Activated CD4-positive, alpha-beta T cell treated with anti-CD3 and anti-CD28 coated beads, Interleukin-2, amount 10 ng/mL, durations not matched to agents 7 days and 5 days (primary cell): Measurements from ENCODE around the gene SDR39U1. TPM values are rescaled to one million over a fixed set of nuclear protein-coding genes. Genes with fewer than 3 reads are reported as not detected.
A peak's percentile ranks its signal among the peaks of the same experiment; 100 is the strongest.

ENCODE experiments used
- CTCF ChIA-PET: fragments of 350-600 bp; sonication (Branson Sonifier 250); formaldehyde crosslinking; loops from one replicate; lab custom pipeline; 2021; ENCODE audit warnings: antibody characterized with exemption; lab: Charles Lee
- POLR2A ChIA-PET: fragments of 350-600 bp; sonication (Branson Sonifier 250); formaldehyde crosslinking; loops from one replicate; lab custom pipeline; 2021; ENCODE audit warnings: antibody characterized with exemption; lab: Charles Lee
- DNase-seq: peaks from one replicate; pipeline ENCODE4 v3.0.0-alpha.2; 2020
- H3K27ac Mint-ChIP-seq: one replicate; pipeline ENCODE4 v1.8.0; 2021; ENCODE audit warnings: mild to moderate bottlenecking, moderate library complexity, mixed read lengths
- H3K27me3 Mint-ChIP-seq: one replicate; pipeline ENCODE4 v1.8.0; 2021; ENCODE audit warnings: mixed read lengths
- H3K36me3 Mint-ChIP-seq: one replicate; pipeline ENCODE4 v1.8.0; 2021; ENCODE audit warnings: low read depth, mixed read lengths
- H3K4me1 Mint-ChIP-seq: one replicate; pipeline ENCODE4 v1.8.0; 2021; ENCODE audit warnings: mixed read lengths
- H3K4me3 Mint-ChIP-seq: one replicate; pipeline ENCODE4 v1.8.0; 2021; ENCODE audit warnings: mild to moderate bottlenecking, moderate library complexity, mixed read lengths
- H3K9me3 Mint-ChIP-seq: one replicate; pipeline ENCODE4 v1.8.0; 2021; ENCODE audit warnings: mixed read lengths
- total RNA-seq, 2 experiments: library from RNA; stranded (reverse); gene quantifications; one replicate each; pipeline ENCODE4 v1.2.3, GENCODE V29; 2021

Gene SDR39U1
- total RNA-seq, 2 experiments from 2014 or later: 52.8 to 54.9 TPM

DNA sequence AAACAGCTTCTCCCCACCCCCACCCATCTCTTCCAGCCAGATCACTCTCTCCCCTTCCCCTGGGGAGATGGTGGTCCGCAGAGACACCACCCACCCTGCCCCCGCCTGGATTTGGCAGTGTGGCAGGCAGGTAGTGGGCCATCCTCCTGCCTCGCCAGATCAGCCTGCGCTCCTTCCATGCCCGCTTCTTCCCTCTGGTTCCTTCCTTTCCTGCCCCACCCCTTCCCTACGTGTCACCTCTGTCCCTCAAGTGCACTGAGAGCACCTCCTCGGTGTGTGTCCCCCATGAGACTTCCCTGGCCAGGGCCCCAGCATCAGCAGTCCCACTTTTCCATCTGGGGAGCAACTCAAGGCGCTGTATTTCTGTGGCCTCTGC is 43.1 kb downstream of the SDR39U1 start:
- H3K36me3 Mint-ChIP-seq: no peaks in the 10 kb centered on the region
- H3K27ac Mint-ChIP-seq: no peak overlapping the region
- peaks cover 44% of the 10 kb centered on the region for H3K27me3 Mint-ChIP-seq
- POLR2A ChIA-PET: no interaction called here
- H3K9me3 Mint-ChIP-seq: no peaks in the 10 kb centered on the region
- no peak for DNase-seq
- CTCF ChIA-PET: interaction anchor here (0.6 to 1.4 kb wide), 4 partner anchors 31 to 66 kb away, joined by 3 to 6 read pairs (median 4); partner anchors contain the start of genes KHNYN and SDR39U1
- H3K4me3 Mint-ChIP-seq: peak overlapping the region; percentile 30
- H3K4me1 Mint-ChIP-seq: peaks cover 6% of the 10 kb centered on the region

DNA sequence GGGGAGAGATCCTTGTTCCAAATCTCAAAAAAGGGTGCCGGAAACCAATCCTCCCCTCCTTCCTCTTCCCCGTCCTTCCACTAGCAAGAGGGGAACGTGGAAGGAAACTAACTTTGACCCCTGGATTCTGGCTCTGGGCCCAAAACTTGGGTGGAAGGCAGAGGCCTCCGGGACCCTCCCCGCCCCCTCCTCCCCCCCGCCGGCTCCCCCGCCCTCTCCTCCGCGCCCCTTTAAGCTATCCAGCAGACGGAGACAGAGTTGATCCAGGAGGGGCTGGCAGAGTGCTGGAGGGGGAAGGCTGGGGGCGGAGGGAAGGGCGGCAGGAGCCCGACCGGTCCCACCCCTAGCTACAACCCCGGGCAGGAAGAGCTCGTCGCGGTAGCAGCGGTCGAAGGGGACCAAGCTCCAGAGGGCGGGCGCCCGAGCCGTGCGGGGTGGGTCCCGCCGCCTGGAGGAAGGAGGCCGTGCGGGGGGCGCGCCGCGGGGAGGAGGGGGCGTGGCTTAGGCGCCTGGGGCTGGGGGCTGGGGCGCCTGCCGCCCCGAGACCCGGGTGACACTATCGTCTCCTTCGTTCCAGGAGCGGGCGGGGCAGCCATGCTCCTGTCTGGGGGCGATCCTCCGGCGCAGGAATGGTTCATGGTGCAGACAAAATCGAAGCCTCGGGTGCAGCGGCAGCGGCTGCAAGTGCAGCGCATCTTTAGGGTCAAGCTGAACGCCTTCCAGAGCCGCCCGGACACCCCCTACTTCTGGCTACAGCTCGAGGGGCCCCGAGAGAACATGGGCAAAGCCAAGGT is 43.7 kb downstream of the SDR39U1 start, which contains the start of gene NYNRIN:
Gene NYNRIN, plus strand, starts transcription at position 351 of the 794 bp plus-strand sequence. Its CDS starts 244 bp downstream, at position 595.
- H3K9me3 Mint-ChIP-seq: no peaks in the 10 kb centered on the region
- peak; percentile 36 for DNase-seq
- no peaks in the 10 kb centered on the region for H3K36me3 Mint-ChIP-seq
- H3K4me1 Mint-ChIP-seq: peaks cover 6% of the 10 kb centered on the region
- H3K27me3 Mint-ChIP-seq: peaks cover 40% of the 10 kb centered on the region
- CTCF ChIA-PET: interaction anchor here (0.6 to 1.4 kb wide), 4 partner anchors 31 to 65 kb away, joined by 3 to 6 read pairs (median 4); partner anchors contain the start of genes KHNYN and SDR39U1
- no peak within 1 kb of the TSS for H3K27ac Mint-ChIP-seq
- POLR2A ChIA-PET: no interaction called here
- H3K4me3 Mint-ChIP-seq: peak within 1 kb of the TSS; percentile 30

DNA sequence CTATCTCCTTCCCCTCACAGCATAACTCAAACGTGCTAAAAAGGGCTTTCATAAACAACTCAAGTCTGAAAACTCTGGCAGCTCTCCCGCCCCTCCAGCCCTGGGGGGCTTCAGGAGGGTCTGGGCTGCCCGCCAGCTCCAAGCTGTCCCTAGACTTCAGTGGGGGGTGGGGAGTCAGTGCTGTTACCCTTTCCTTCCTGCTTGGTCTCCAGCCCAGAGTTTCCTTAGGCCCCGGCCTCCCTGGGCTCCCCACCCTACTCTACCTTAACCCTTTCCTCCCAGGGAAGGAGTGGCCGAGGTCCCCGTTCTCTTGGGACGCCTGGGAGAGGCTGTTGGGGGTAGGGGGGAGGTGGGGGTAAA is 44.3 kb downstream of the SDR39U1 start:
- Mint-ChIP-seq H3K4me3 (no peak overlapping the region), H3K9me3 (no peaks in the 10 kb centered on the region), H3K27me3 (peaks cover 40% of the 10 kb centered on the region), H3K27ac (no peak overlapping the region), H3K4me1 (peaks cover 6% of the 10 kb centered on the region), H3K36me3 (no peaks in the 10 kb centered on the region)
- CTCF ChIA-PET: interaction anchor here (1.1 to 1.4 kb wide), 3 partner anchors 32 to 65 kb away, joined by 3 to 6 read pairs (median 3); partner anchors contain the start of gene KHNYN
- POLR2A ChIA-PET: no interaction called here
- no peak for DNase-seq

DNA sequence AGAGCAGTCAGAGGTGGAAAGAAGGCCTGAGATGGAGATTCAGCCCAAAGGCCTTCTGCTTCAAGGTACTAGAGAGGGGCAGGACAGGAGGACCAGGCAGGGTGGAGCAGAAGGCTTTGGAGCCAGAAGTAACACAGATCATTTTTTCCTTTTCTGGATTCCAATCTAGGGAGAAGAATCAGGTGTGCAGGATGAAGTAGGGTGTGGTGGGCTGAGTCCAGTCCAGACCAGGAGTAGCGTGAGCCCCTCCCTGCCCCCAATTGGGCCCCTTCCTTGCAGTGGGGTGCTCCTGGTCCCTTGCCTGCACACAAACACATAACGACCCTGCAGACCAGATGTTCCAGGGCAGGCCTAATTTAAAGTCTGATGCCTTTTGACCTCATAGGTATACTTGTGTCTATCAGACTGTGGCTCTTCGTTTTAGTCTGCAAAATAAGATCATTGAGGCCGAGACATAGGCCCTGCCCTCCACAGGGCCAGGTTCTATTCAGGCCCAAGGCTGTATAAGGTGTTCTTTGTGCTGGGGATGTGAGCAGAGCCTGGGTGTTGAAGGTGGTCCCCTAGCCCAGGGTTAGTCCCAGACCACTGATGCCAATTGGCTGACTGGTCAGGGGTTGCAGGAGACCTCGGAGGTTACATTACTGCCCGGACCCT is 44.8 kb downstream of the SDR39U1 start:
- ChIA-PET CTCF (interaction anchor here (1.1 to 1.7 kb wide), 5 partner anchors 9 to 64 kb away, joined by 3 to 6 read pairs (median 3); no protein-coding TSS in a partner anchor), POLR2A (no interaction called here)
- Mint-ChIP-seq H3K27ac (no peak overlapping the region), H3K4me1 (peaks cover 6% of the 10 kb centered on the region), H3K27me3 (peaks cover 36% of the 10 kb centered on the region), H3K9me3 (no peaks in the 10 kb centered on the region), H3K4me3 (no peak overlapping the region), H3K36me3 (no peaks in the 10 kb centered on the region)
- no peak for DNase-seq

DNA sequence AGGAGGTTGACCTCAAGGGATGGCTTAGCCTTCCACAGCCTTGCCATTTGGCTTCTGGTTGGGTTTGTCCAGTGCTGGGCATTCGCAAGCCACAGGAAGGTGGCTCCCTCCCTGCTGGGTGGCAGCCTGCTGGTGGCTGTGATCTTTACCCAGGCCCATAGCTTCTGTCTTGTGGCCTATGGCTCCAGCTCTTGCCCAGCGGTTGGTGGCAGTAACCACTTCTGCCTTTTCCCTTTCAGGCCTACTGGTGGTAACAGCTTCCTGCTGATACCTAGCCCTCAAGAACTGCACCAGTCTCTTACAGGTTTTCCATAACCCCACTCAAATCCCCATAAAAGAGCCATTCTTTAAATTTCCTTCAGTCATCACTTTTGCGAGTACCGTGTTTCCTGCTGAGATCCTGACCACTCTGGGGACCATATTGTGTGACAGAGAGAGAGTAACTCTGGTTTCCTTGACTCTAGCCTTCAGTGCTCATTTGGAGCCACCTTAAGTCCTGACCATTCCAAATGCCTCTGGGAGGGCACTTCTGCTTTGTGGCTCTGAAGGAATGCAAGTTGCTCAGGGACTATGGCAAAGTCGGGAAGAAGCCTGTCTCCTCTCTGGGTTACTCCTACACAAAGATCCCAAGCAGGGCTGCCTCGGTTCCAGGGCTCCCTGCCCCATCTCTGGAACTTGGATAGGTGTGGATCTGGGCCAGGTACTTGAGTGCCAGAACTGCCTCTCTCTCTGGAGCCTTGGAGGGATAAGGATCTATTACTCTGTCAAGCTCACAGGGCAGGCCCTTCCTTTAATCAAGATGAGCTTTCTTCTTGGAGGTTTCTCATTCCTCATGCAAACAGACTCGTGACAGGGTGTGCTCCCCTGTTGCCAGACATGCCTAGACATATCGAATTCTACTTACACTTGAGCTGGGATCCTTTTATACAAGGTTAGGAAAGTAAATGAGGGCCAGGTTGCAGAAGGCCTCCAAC is 46.7 kb downstream of the SDR39U1 start:
- H3K27ac Mint-ChIP-seq: no peak overlapping the region
- H3K4me3 Mint-ChIP-seq: no peak overlapping the region
- ChIA-PET CTCF (interaction anchor here (1.0 to 1.7 kb wide), 5 partner anchors 8 to 62 kb away, joined by 3 to 6 read pairs (median 4); no protein-coding TSS in a partner anchor), POLR2A (no interaction called here)
- no peaks in the 10 kb centered on the region for H3K36me3 Mint-ChIP-seq
- DNase-seq: no peak
- peaks cover 36% of the 10 kb centered on the region for H3K27me3 Mint-ChIP-seq
- H3K4me1 Mint-ChIP-seq: peaks cover 6% of the 10 kb centered on the region
- no peaks in the 10 kb centered on the region for H3K9me3 Mint-ChIP-seq

DNA sequence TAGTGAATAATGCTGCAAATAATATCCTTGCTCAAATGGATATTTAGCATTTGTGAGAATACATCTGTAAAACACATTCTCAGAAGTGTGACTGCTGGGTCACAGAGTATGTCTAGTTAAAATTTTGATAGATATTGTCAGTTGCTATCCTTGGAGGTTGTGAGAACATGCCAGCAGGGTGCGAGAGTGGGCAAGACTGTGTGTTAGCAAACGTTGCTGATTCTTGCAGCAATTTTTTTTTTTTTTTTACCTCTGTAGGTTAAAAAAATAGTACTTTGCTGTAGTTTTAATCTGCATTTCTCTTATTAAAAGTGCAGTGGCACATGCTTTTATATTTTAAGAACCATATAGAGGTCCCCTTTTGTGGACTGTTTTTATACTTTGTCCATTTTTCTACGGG is 48.3 kb downstream of the SDR39U1 start:
- DNase-seq: no peak
- H3K27me3 Mint-ChIP-seq: peaks cover 35% of the 10 kb centered on the region
- no peaks in the 10 kb centered on the region for H3K36me3 Mint-ChIP-seq
- no peak overlapping the region for H3K4me3 Mint-ChIP-seq
- H3K27ac Mint-ChIP-seq: no peak overlapping the region
- POLR2A ChIA-PET: no interaction called here
- CTCF ChIA-PET: no interaction called here
- H3K9me3 Mint-ChIP-seq: no peaks in the 10 kb centered on the region
- H3K4me1 Mint-ChIP-seq: peaks cover 2% of the 10 kb centered on the region

DNA sequence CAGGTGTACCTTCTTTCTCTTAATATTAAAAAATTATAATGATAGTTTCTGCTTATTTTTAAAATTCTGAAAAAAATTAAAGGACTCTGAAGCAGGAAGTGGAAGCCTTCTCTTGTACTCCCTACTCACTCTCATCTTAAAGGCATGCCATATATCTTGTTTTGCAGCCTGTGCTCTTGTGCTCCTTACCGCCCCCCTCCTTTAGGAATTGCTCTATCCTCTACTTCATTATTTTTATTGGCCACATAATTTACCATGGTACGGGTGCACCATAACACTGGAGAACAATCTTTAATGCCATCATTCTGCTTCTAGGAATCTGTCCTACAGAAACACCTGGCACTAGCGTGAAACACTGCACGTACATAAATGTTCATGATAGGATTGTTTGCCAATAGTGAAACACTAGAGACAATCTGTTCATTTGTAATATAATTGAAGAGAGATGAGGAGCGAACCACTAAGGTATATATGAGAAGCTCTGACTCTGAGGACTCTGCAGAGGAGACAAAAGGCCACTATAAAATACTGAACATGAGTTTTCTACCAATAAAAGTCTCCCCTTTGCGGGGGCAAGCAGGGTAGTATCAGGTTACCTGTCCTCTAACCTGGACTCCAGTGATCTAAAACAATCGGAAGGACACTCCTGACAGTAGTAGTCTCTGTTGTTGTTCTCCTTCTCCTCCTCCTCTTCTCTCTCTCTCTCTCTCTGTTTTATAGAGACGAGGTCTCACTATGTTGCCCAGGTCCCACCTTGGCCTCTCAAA is 50.1 kb downstream of the SDR39U1 start:
- CTCF ChIA-PET: no interaction called here
- no peak for DNase-seq
- no peak overlapping the region for H3K27ac Mint-ChIP-seq

DNA sequence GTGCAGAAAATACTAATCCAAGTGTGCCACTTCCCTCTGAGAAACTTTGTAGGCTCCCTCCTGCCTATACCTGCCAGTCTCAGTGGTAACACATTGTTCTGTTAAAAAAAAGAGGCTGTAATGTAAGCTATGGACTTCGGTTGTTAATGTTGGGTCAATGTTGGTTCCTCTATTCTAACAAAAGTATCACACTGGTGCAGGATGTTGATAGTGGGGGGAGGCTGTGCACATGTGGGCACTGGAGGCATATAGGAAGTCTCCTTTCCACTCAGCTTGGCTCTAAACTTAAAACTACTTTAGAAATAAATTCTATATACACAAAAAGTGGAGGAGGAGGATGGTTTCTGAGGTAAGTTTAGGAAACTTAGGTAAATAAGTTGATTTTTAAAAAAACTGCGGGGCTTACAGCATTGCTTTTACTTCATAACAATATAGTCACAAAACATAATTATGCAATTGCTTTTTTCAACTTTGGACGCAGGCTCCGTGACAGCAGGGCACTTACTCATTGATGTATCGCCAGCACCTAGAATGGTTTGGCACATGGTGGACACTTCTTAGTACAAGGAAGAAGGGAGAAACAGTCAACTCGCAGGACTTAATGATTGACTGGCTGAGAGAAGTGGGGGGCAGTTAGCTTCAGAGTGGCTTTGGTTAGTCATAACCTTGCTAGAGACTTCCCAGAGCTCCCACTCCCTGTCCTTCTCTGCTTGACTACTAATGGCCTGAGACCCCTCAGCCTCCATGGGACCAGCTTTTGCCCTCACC is 51.7 kb downstream of the SDR39U1 start:
- H3K9me3 Mint-ChIP-seq: no peaks in the 10 kb centered on the region
- H3K4me1 Mint-ChIP-seq: peaks cover 2% of the 10 kb centered on the region
- H3K36me3 Mint-ChIP-seq: no peaks in the 10 kb centered on the region
- CTCF ChIA-PET: interaction anchor here (0.7 kb wide), 1 partner anchor 41 kb away, joined by 4 read pairs; no protein-coding TSS in a partner anchor
- no peak overlapping the region for H3K4me3 Mint-ChIP-seq
- DNase-seq: no peak
- H3K27ac Mint-ChIP-seq: no peak overlapping the region
- POLR2A ChIA-PET: no interaction called here
- H3K27me3 Mint-ChIP-seq: peaks cover 34% of the 10 kb centered on the region

More for the DNA sequence above, 50.1 kb downstream of the SDR39U1 start:
- Mint-ChIP-seq H3K27me3 (peaks cover 35% of the 10 kb centered on the region), H3K36me3 (no peaks in the 10 kb centered on the region), H3K9me3 (no peaks in the 10 kb centered on the region), H3K4me3 (no peak overlapping the region), H3K4me1 (peaks cover 2% of the 10 kb centered on the region)
- POLR2A ChIA-PET: no interaction called here

Other genes with a start within 250 kb of the SDR39U1 start
- gene TM9SF1, start 247.3 kb downstream of the SDR39U1 start, total RNA-seq: 10 to 100 TPM; 28.6 to 33.2 TPM
- gene TSSK4, start 237.1 kb downstream of the SDR39U1 start, total RNA-seq: under 1 TPM; 0.52 to 0.60 TPM
- gene CHMP4A, start 229.3 kb downstream of the SDR39U1 start, total RNA-seq: 10 to 100 TPM; 79.8 to 93.2 TPM
- gene MDP1, start 226.7 kb downstream of the SDR39U1 start, total RNA-seq: 10 to 100 TPM; 10.1 to 10.7 TPM
- gene NEDD8, start 210.4 kb downstream of the SDR39U1 start, total RNA-seq: 100 to 1,000 TPM; 178 to 229 TPM
- gene GMPR2, start 209.8 kb downstream of the SDR39U1 start, total RNA-seq: 10 to 100 TPM; 72.0 to 74.5 TPM
- gene TINF2, start 200.2 kb downstream of the SDR39U1 start, total RNA-seq: 100 to 1,000 TPM; 130 to 141 TPM
- 1 to 10 TPM; 6.5 TPM for gene TGM1, start 179.6 kb downstream of the SDR39U1 start, total RNA-seq
- 10 to 100 TPM; 54.8 to 55.0 TPM for gene RABGGTA, start 171.2 kb downstream of the SDR39U1 start, total RNA-seq
- 10 to 100 TPM; 31.7 to 35.0 TPM for gene DHRS1, start 143.0 kb downstream of the SDR39U1 start, total RNA-seq
- gene NOP9, start 142.9 kb downstream of the SDR39U1 start, total RNA-seq: 10 to 100 TPM; 30.8 to 35.2 TPM
- 10 to 100 TPM; 28.7 to 30.9 TPM for gene CIDEB, start 134.8 kb downstream of the SDR39U1 start, total RNA-seq
- gene LTB4R2, start 132.6 kb downstream of the SDR39U1 start, total RNA-seq: 10 to 100 TPM; 18.6 to 21.7 TPM
- gene LTB4R, start 131.3 kb downstream of the SDR39U1 start, total RNA-seq: 10 to 100 TPM; 26.6 to 28.3 TPM
- gene ADCY4, start 107.7 kb downstream of the SDR39U1 start, total RNA-seq: 1 to 10 TPM; 4.1 to 5.3 TPM
- gene RIPK3, start 102.8 kb downstream of the SDR39U1 start, total RNA-seq: 10 to 100 TPM; 37.5 to 41.4 TPM
- gene NFATC4, start 74.6 kb downstream of the SDR39U1 start, total RNA-seq: not detected
- gene NYNRIN, start 43.8 kb downstream of the SDR39U1 start, total RNA-seq: under 1 TPM; 0.23 to 0.35 TPM
- 1 to 10 TPM; 5.2 to 5.3 TPM for gene CBLN3, start 13.1 kb downstream of the SDR39U1 start, total RNA-seq
- 10 to 100 TPM; 59.7 to 71.5 TPM for gene KHNYN, start 12.8 kb downstream of the SDR39U1 start, total RNA-seq
- gene CMA1, start 65.5 kb upstream of the SDR39U1 start, total RNA-seq: not detected
- gene CTSG, start 133.5 kb upstream of the SDR39U1 start, total RNA-seq: not detected
- 1 to 10 TPM; 1.9 to 2.8 TPM for gene GZMH, start 166.9 kb upstream of the SDR39U1 start, total RNA-seq
- gene GZMB, start 191.4 kb upstream of the SDR39U1 start, total RNA-seq: 100 to 1,000 TPM in 1 of 2 experiments, 10 to 100 TPM in 1; 77.5 to 105 TPM